ENCODE results near the gene LRRC9. TPM values are rescaled to one million over a fixed set of nuclear protein-coding genes. Genes with fewer than 3 reads are reported as not detected.

The LRRC9 gene
- total RNA-seq, 4 donors from 2014 or later: not detected

DNA sequence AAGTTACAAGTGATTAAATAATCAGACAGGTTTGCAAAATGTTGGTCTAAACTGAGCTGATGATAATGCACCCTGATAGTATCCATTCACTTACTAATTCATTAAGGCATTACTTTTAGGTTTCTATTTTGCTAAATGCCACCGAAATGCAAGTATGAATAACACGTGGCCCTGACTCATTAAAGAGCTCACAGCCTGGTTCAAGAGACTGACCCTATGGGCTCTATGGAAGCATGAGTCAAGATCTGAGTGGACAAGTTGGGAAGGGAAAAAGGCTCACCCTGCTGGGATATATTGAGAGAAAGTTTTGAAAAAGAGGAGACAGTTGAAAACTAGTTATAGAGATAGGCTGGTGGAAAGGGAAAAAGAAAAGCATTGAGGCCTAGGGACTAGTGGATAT, 14.8 kb upstream of the LRRC9 start:
- WGBS, 2 donors: 68 to 80% methylated on average over 2 of the region's 2 CpGs
- Histone ChIP-seq H3K4me1 (no peaks in the 10 kb centered on the region), H3K27ac (no peak overlapping the region), H3K36me3 (no peaks in the 10 kb centered on the region), H3K9me3 (peaks cover 0 to 4% (median 0%) of the 10 kb centered on the region in 4 donors), H3K27me3 (no peaks in the 10 kb centered on the region), H3K4me3 (no peak overlapping the region)
- TF ChIP-seq, protein P1, sequence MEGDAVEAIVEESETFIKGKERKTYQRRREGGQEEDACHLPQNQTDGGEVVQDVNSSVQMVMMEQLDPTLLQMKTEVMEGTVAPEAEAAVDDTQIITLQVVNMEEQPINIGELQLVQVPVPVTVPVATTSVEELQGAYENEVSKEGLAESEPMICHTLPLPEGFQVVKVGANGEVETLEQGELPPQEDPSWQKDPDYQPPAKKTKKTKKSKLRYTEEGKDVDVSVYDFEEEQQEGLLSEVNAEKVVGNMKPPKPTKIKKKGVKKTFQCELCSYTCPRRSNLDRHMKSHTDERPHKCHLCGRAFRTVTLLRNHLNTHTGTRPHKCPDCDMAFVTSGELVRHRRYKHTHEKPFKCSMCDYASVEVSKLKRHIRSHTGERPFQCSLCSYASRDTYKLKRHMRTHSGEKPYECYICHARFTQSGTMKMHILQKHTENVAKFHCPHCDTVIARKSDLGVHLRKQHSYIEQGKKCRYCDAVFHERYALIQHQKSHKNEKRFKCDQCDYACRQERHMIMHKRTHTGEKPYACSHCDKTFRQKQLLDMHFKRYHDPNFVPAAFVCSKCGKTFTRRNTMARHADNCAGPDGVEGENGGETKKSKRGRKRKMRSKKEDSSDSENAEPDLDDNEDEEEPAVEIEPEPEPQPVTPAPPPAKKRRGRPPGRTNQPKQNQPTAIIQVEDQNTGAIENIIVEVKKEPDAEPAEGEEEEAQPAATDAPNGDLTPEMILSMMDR (IDR thresholded peaks at IDR 0.05): no peak
- TF ChIP-seq EP300 (IDR thresholded peaks at IDR 0.05) (no peak), POLR2A (IDR thresholded peaks at IDR 0.05) (no peak)
- no peak for DNase-seq (ENCODE audit: low spot score in 2 of 2)

DNA sequence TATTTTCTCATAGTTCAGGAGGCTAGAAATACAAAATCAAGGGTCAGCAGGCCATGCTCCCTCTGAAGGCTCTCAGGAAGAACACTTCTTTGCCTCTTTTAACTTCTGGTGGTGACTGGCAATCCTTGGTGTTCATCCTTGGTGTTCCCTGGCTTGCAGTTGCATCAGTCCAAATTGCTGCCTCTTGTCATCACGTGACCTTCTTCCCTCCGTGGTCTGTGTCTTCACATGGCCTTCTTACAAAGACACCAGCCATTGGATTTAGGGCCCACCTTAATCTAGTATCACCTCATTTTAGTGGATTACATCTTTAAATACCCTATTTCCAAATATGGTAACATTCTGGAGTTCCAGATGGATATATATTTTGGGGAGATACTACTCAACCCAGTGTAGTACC, 7.5 kb upstream of the LRRC9 start:
- H3K4me3 ChIP-seq: no peak overlapping the region
- peaks cover 0 to 9% of the 10 kb centered on the region in 2 donors for H3K27me3 ChIP-seq
- no peaks in the 10 kb centered on the region for H3K36me3 ChIP-seq
- 80 to 91% methylated on average over 2 of the region's 2 CpGs for WGBS, 2 donors
- H3K27ac ChIP-seq: no peak overlapping the region
- DNase-seq (ENCODE audit: low spot score in 2 of 2): no peak
- no peaks in the 10 kb centered on the region for H3K9me3 ChIP-seq
- H3K4me1 ChIP-seq: no peaks in the 10 kb centered on the region
- TF ChIP-seq, protein P1 (IDR thresholded peaks at IDR 0.05): no peak
- TF ChIP-seq POLR2A (IDR thresholded peaks at IDR 0.05): no peak
- no peak for TF ChIP-seq EP300 (IDR thresholded peaks at IDR 0.05)

DNA sequence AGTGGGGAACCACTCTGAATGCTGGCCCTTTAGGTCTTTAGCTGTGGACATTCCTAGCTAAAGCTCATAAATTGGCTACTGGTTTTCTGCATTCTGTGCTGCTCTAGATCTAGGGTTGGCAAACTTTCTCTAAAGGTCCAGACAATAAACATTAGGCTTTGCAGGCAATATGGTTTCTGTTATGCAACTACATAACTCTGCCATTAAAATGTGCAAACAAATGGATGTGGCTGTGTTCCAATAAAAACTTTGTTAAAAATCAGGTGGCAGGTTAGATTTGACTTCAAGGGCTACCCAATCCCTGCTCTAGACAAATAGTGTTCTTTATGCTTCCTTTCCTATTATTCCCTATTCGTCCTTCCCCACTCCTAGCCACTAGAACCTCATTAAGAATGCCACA, 6.8 kb upstream of the LRRC9 start:
- Histone ChIP-seq H3K9me3 (no peaks in the 10 kb centered on the region), H3K36me3 (no peaks in the 10 kb centered on the region), H3K27me3 (peaks cover 0 to 14% of the 10 kb centered on the region in 2 donors), H3K27ac (no peak overlapping the region), H3K4me1 (no peaks in the 10 kb centered on the region), H3K4me3 (no peak overlapping the region)
- no peak for DNase-seq (ENCODE audit: low spot score in 2 of 2)
- TF ChIP-seq, protein P1 (IDR thresholded peaks at IDR 0.05): no peak
- TF ChIP-seq EP300 (IDR thresholded peaks at IDR 0.05): no peak
- TF ChIP-seq POLR2A (IDR thresholded peaks at IDR 0.05): no peak
- 82 to 90% methylated on average over 1 of the region's 1 CpG for WGBS, 2 donors

DNA sequence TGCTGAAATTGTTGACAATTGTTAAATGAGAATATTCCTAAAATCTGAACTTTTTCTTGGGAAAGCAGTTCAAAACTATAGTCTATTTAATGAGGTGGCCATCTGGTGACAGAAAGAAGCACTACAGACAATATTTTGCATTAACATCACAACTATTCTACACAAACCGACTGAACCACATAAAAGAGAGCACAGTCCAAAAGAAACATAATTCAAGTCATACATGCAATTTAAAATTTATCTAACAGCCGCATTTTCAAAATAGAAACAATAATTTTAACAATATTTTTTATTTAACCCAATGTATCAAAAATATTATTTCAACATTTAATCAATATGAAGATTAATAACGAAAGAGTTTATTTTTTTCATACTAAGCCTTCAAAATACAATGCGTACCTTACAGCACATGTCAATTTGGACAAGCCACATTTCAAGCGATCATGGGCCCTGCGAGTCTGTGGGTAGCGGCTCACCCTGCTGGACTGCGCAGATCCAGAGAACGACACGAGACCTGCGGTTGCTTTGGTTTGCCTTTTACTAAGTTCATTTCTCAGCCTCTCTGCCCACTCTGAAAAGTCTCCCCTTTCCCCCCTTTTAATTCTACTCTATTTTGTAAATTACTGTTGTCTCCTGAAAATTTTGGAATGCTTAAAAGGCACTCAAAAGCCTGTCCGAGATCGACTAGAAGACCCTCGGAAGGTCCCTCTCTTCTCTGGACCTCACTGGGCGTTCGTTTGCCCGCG, 947 bp upstream of the LRRC9 start:
- Histone ChIP-seq H3K4me1 (peaks cover 0 to 14% (median 8%) of the 10 kb centered on the region in 4 donors), H3K27ac (no peak overlapping the region), H3K27me3 (peaks cover 0 to 33% of the 10 kb centered on the region in 2 donors), H3K36me3 (no peaks in the 10 kb centered on the region), H3K4me3 (peak overlapping the region; percentile 21 to 54 (median 44)), H3K9me3 (no peaks in the 10 kb centered on the region)
- WGBS, 2 donors: 1% methylated on average over 18 of the region's 18 CpGs
- no peak for TF ChIP-seq POLR2A (IDR thresholded peaks at IDR 0.05)
- TF ChIP-seq, protein P1 (IDR thresholded peaks at IDR 0.05): peak; percentile 11 to 40 (median 33)
- DNase-seq (ENCODE audit: low spot score in 2 of 2): peak in 1 of 2 donors; percentile 38

DNA sequence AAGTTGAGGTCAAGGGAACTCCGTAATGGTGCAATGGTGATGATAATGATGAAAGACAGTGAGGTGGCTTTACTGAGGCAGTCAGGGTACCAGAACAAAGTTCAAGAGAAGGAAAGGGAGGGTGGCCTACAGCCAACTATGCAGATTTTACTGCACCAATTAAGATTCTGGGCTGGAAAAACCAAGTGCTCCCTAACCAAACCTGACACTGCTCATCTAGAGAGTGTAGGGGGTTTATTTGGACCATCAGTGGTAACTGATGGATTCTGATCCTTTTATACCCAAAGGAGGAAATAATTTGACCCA, 387 bp downstream of the LRRC9 start:
- H3K27ac ChIP-seq: no peak overlapping the region
- TF ChIP-seq POLR2A (IDR thresholded peaks at IDR 0.05) (no peak), EP300 (IDR thresholded peaks at IDR 0.05) (no peak)
- TF ChIP-seq, protein P1 (IDR thresholded peaks at IDR 0.05): no peak
- H3K4me1 ChIP-seq: peaks cover 0 to 14% (median 8%) of the 10 kb centered on the region in 4 donors
- H3K27me3 ChIP-seq: peaks cover 0 to 33% of the 10 kb centered on the region in 2 donors
- H3K36me3 ChIP-seq: no peaks in the 10 kb centered on the region
- DNase-seq (ENCODE audit: low spot score in 2 of 2): no peak
- no peaks in the 10 kb centered on the region for H3K9me3 ChIP-seq
- 53 to 71% methylated on average over 1 of the region's 1 CpG for WGBS, 2 donors
- no peak overlapping the region for H3K4me3 ChIP-seq
